H1 (cell line): Measurements from ENCODE around the gene DGKD. TPM values are rescaled to one million over a fixed set of nuclear protein-coding genes. Genes with fewer than 3 reads are reported as not detected.

Experiments used
- CTCF ChIA-PET: fragments of 300-600 bp; sonication (Branson Sonifier 250); formaldehyde crosslinking; loops from one replicate; lab custom pipeline; 2021; ENCODE audit not compliant: partially characterized antibody; lab: Charles Lee
- POLR2A ChIA-PET: fragments of 300-600 bp; sonication (Branson Sonifier 250); formaldehyde crosslinking; loops from one replicate; lab custom pipeline; 2021; ENCODE audit warnings: inconsistent platforms; ENCODE audit not compliant: partially characterized antibody; lab: Charles Lee
- DNase-seq, 2 experiments: peaks; one replicate each; pipeline versions ENCODE4 v3.0.0 to v3.0.0-alpha.2; 2010 to 2022; ENCODE audit warnings: low spot score in 2 of 2, low read depth in 1 of 2, mixed read lengths in 1 of 2
- FAIRE-seq: peaks from 2 replicates; lab custom pipeline; 2011; peaks lifted over from hg19 to GRCh38; lab: Jason Lieb, UNC
- H2AFZ ChIP-seq: 2 replicates; pipeline ENCODE4 v1.8.1; 2012; ENCODE audit warnings: low read length, inconsistent platforms
- H2AK5ac ChIP-seq: 2 replicates; pipeline ENCODE4 v1.6.1; 2013; ENCODE audit warnings: low read depth, low read length
- H2BK120ac ChIP-seq: replicated peaks from 2 replicates; pipeline ENCODE3; 2013; ENCODE audit warnings: low read depth, low read length, inconsistent platforms
- H2BK12ac ChIP-seq: 2 replicates; pipeline ENCODE4 v1.6.1; 2013; ENCODE audit warnings: low read depth, low read length
- H2BK15ac ChIP-seq: 2 replicates; pipeline ENCODE4 v1.6.1; 2013; ENCODE audit warnings: low read length
- H2BK20ac ChIP-seq: 2 replicates; pipeline ENCODE4 v1.6.1; 2013; ENCODE audit warnings: low read length
- H2BK5ac ChIP-seq: 2 replicates; pipeline ENCODE4 v1.6.1; 2013; ENCODE audit warnings: low read depth, low read length
- H3K14ac ChIP-seq: 2 replicates; pipeline ENCODE4 v1.6.1; 2013; ENCODE audit warnings: inconsistent platforms; ENCODE audit not compliant: insufficient read length
- H3K18ac ChIP-seq: 2 replicates; pipeline ENCODE4 v1.6.1; 2013; ENCODE audit warnings: low read length; ENCODE audit errors: extremely low read depth
- H3K23ac ChIP-seq: 2 replicates; pipeline ENCODE4 v1.6.1; 2013; ENCODE audit warnings: inconsistent platforms; ENCODE audit not compliant: insufficient read length
- H3K23me2 ChIP-seq: 2 replicates; pipeline ENCODE4 v1.6.1; 2013; ENCODE audit warnings: low read depth, low read length
- H3K27ac ChIP-seq: 2 replicates; pipeline ENCODE4 v1.6.1; 2011; ENCODE audit warnings: low read depth, low read length, inconsistent platforms
- H3K27me3 ChIP-seq, 4 experiments: replicated peaks in 1 of 4; 1 replicate in 1 of 4; 2 replicates in 3 of 4; pipeline versions ENCODE4 v1.6.1 to v1.8.1; 2011 to 2013; ENCODE audit warnings: low read length in 3 of 4, mild to moderate bottlenecking in 3 of 4, inconsistent platforms in 2 of 4, mixed read lengths in 2 of 4, moderate library complexity in 1 of 4; ENCODE audit not compliant: control insufficient read depth in 3 of 4, insufficient read depth in 3 of 4; ENCODE audit errors: extremely low read depth in 1 of 4
- H3K36me3 ChIP-seq, 4 experiments: 2 replicates each; pipeline versions ENCODE4 v1.6.1 to v1.8.1; 2011 to 2013; ENCODE audit warnings: mild to moderate bottlenecking in 4 of 4, low read length in 3 of 4, moderate library complexity in 2 of 4, control low read depth in 1 of 4, inconsistent platforms in 1 of 4; ENCODE audit not compliant: insufficient read depth in 4 of 4, control insufficient read depth in 2 of 4
- H3K4ac ChIP-seq: replicated peaks from 2 replicates; pipeline ENCODE3; 2013; ENCODE audit warnings: low read length, low read depth, mixed read lengths, inconsistent platforms; ENCODE audit not compliant: insufficient read length
- H3K4me1 ChIP-seq, 4 experiments: replicated peaks in 1 of 4; 1 replicate in 1 of 4; 2 replicates in 3 of 4; pipeline versions ENCODE4 v1.6.1 to v1.8.1; 2011 to 2013; ENCODE audit warnings: low read length in 3 of 4, inconsistent platforms in 2 of 4, mixed read lengths in 1 of 4; ENCODE audit not compliant: insufficient read depth in 4 of 4, control insufficient read depth in 3 of 4
- H3K4me2 ChIP-seq, 2 experiments: 2 replicates each; pipeline versions ENCODE4 v1.6.1 to v1.8.1; 2011 to 2013; ENCODE audit warnings: low read depth in 2 of 2, low read length in 2 of 2, control low read depth in 1 of 2, inconsistent platforms in 1 of 2, mild to moderate bottlenecking in 1 of 2; ENCODE audit not compliant: insufficient read depth in 1 of 2
- H3K4me3 ChIP-seq, 4 experiments: fragments of 200-600, 300-600 bp in 1 of 4; sonication (generic), shearing (Covaris generic), sonication (Bioruptor Twin) in 1 of 4; 2 replicates each; pipeline versions ENCODE4 v1.5.1 to v1.8.1; 2011 to 2016; ENCODE audit warnings: low read length in 4 of 4, low read depth in 3 of 4, control low read depth in 2 of 4, inconsistent platforms in 2 of 4, mild to moderate bottlenecking in 2 of 4, mixed read lengths in 1 of 4, moderate library complexity in 1 of 4; ENCODE audit not compliant: insufficient read depth in 2 of 4; ENCODE audit errors: extremely low read depth in 1 of 4
- H3K56ac ChIP-seq: replicated peaks from 2 replicates; pipeline ENCODE3; 2013; ENCODE audit warnings: low read depth, mild to moderate bottlenecking, mixed read lengths, low read length, inconsistent platforms; ENCODE audit not compliant: insufficient read length
- H3K79me1 ChIP-seq: 2 replicates; pipeline ENCODE4 v1.6.1; 2013; ENCODE audit warnings: low read depth, low read length, control low read depth
- H3K79me2 ChIP-seq, 2 experiments: 2 replicates each; pipeline versions ENCODE4 v1.6.1 to v1.8.1; 2012 to 2013; ENCODE audit warnings: low read length in 2 of 2, mild to moderate bottlenecking in 2 of 2, inconsistent platforms in 1 of 2; ENCODE audit not compliant: insufficient read depth in 2 of 2, control insufficient read depth in 1 of 2
- H3K9ac ChIP-seq, 4 experiments: replicated peaks in 1 of 4; 1 replicate in 1 of 4; 2 replicates in 3 of 4; pipeline versions ENCODE4 v1.6.1 to v1.8.1; 2011 to 2013; ENCODE audit warnings: low read depth in 3 of 4, low read length in 3 of 4, control low read depth in 2 of 4, mild to moderate bottlenecking in 2 of 4, moderate library complexity in 2 of 4, inconsistent platforms in 1 of 4; ENCODE audit errors: extremely low read depth in 1 of 4
- H3K9me3 ChIP-seq, 2 experiments: 2 replicates each; pipeline versions ENCODE4 v1.6.1 to v1.8.1; 2012 to 2013; ENCODE audit warnings: mild to moderate bottlenecking in 2 of 2, moderate library complexity in 2 of 2, control low read depth in 1 of 2, inconsistent platforms in 1 of 2, low read depth in 1 of 2, low read length in 1 of 2, mixed read lengths in 1 of 2; ENCODE audit not compliant: insufficient read depth in 2 of 2
- H4K20me1 ChIP-seq, 2 experiments: replicated peaks in 1 of 2; 2 replicates each; pipeline versions ENCODE3 to v1.8.1; 2011 to 2013; ENCODE audit warnings: inconsistent platforms in 2 of 2, low read length in 2 of 2, mild to moderate bottlenecking in 1 of 2; ENCODE audit not compliant: insufficient read depth in 2 of 2, control insufficient read depth in 1 of 2
- H4K5ac ChIP-seq: 2 replicates; pipeline ENCODE4 v1.6.1; 2013; ENCODE audit warnings: low read length, low read depth, mixed read lengths, inconsistent platforms; ENCODE audit not compliant: insufficient read length
- H4K8ac ChIP-seq: 2 replicates; pipeline ENCODE4 v1.8.0; 2013; ENCODE audit warnings: mild to moderate bottlenecking, moderate library complexity, low read length, inconsistent platforms; ENCODE audit not compliant: insufficient read depth; ENCODE audit errors: extremely low read depth
- H4K91ac ChIP-seq: replicated peaks from 2 replicates; pipeline ENCODE3; 2013; ENCODE audit warnings: low read length, mixed read lengths, inconsistent platforms; ENCODE audit not compliant: insufficient read length
- CBX5 ChIP-seq: fragments of 300-800, 300-1000 bp; sonication (generic); IDR thresholded peaks from 2 replicates; pipeline ENCODE4 v1.7.1; 2016; ENCODE audit warnings: antibody characterized with exemption, low read length, low read depth
- FOSL1 ChIP-seq: IDR thresholded peaks from 2 replicates; pipeline ENCODE4 v1.6.1; 2011; ENCODE audit warnings: mild to moderate bottlenecking, low read depth, low read length, moderate library complexity; ENCODE audit not compliant: insufficient read depth
- JUND ChIP-seq: IDR thresholded peaks from 2 replicates; pipeline ENCODE4 v1.6.1; 2011; ENCODE audit warnings: mild to moderate bottlenecking, improper control_type of control experiment, low read length
- RNF2 ChIP-seq: fragments of 200-900, 300-1000 bp; sonication (generic); IDR thresholded peaks from 2 replicates; pipeline ENCODE4 v1.7.1; 2016; ENCODE audit warnings: borderline replicate concordance, low read depth, mild to moderate bottlenecking, antibody characterized with exemption, low read length; ENCODE audit not compliant: poor library complexity, severe bottlenecking; ENCODE audit errors: missing control alignments
- WGBS, 2 experiments: shearing (Covaris generic) in 1 of 2; methylation state at CpG; one replicate each; pipeline versions ENCODE4 v1.1.6 to v1.1.7; 2013 to 2015; ENCODE audit warnings: low lambda C conversion rate in 2 of 2, mixed read lengths in 2 of 2, inconsistent platforms in 1 of 2, low coverage in 1 of 2, missing lambda C conversion rate in 1 of 2; ENCODE audit not compliant: insufficient replicate concordance in 2 of 2, insufficient coverage in 1 of 2, insufficient read length in 1 of 2; ENCODE audit errors: extremely low coverage in 1 of 2, missing lambda C conversion rate in 1 of 2; 5-methylcytosine and 5-hydroxymethylcytosine counted together
- polyA plus RNA-seq, 7 experiments: library from polyadenylated mRNA; depleted of rRNA in 3 of 7; stranded (reverse) in 5 of 7; unstranded in 2 of 7; fragments of >200 nt in 5 of 7; fragments of 200-250 nt in 2 of 7; gene quantifications; 1 replicate in 5 of 7; 2 replicates in 1 of 7; 4 replicates in 1 of 7; pipeline versions ENCODE4 v1.2.1 to v1.2.3, GENCODE V29; 2011 to 2013; ENCODE audit warnings: missing spikeins in 2 of 7, mixed read lengths in 2 of 7
- total RNA-seq: library from RNA; stranded (reverse); fragmentation: NEBNext Ultra II Directional; extraction: Animal tissue kit (Norgen Biotek cat#: 25700); gene quantifications from 2 replicates; pipeline ENCODE4 v1.2.1, GENCODE V29; 2021

Gene DGKD
- total and polyA plus RNA-seq, 2 of the 8 experiments (the other 6 are each of a cell fraction or from before 2014, with no cell fraction given): 7.7 to 30.9 TPM

GRCh38 chr2:233436691-233437438 lies 82.6 kb downstream of the DGKD start:
- TF ChIP-seq FOSL1 (no peak), JUND (no peak), CBX5 (no peak), RNF2 (no peak)
- no peak overlapping the region for H3K4me2 ChIP-seq
- H3K4me1 ChIP-seq: no peaks in the 10 kb centered on the region
- H3K23ac ChIP-seq: no peak overlapping the region
- DNase-seq (no peak), FAIRE-seq (no peak)
- no peak overlapping the region for H4K5ac ChIP-seq
- WGBS, 2 experiments: 91% methylated on average over 16 of the region's 17 CpGs; no CpG with 5 or more reads in 1 of the 2 experiments
- no peak overlapping the region for H3K56ac ChIP-seq
- H2AK5ac ChIP-seq: no peak overlapping the region
- H3K4ac ChIP-seq: no peak overlapping the region
- no peak overlapping the region for H2BK120ac ChIP-seq
- no peak overlapping the region for H3K27ac ChIP-seq
- H2AFZ ChIP-seq: no peak overlapping the region
- no peak overlapping the region; the same call in 1 of the 2 replicates for H2BK5ac ChIP-seq
- H3K9me3 ChIP-seq: no peaks in the 10 kb centered on the region
- ChIA-PET CTCF (interaction anchor here (0.8 to 3.1 kb wide), 8 partner anchors 8 to 35 kb away, joined by 3 to 14 read pairs (median 4); no protein-coding TSS in a partner anchor), POLR2A (no interaction called here)
- H4K8ac ChIP-seq: no peak overlapping the region
- H3K27me3 ChIP-seq: no peaks in the 10 kb centered on the region
- H3K18ac ChIP-seq: no peak overlapping the region
- no peaks in the 10 kb centered on the region for H3K79me2 ChIP-seq
- H2BK15ac ChIP-seq: no peak overlapping the region
- H2BK12ac ChIP-seq: no peak overlapping the region
- no peak overlapping the region for H3K4me3 ChIP-seq
- H3K23me2 ChIP-seq: no peaks in the 10 kb centered on the region; the same call in 1 of the 2 replicates
- H3K14ac ChIP-seq: no peak overlapping the region
- no peaks in the 10 kb centered on the region; a peak in 2 of 8 replicates for H3K36me3 ChIP-seq
- no peak overlapping the region for H3K9ac ChIP-seq
- peaks cover 0 to 9% of the 10 kb centered on the region in 2 experiments for H4K20me1 ChIP-seq
- H4K91ac ChIP-seq: no peak overlapping the region
- H2BK20ac ChIP-seq: no peak overlapping the region
- H3K79me1 ChIP-seq: no peaks in the 10 kb centered on the region
